Urothelium cell line (cell line): ENCODE results near the gene NMNAT2.
"Not testable (repeated sequence)": the region's sequence is repeated elsewhere in the genome, so short reads cannot be mapped to it uniquely, and the experiment has no call there.

ENCODE experiments used
- DNase-seq: peaks from one replicate; pipeline ENCODE4 v3.0.0; 2011; ENCODE audit warnings: low spot score, mixed read lengths
- FAIRE-seq: peaks from 2 replicates; lab custom pipeline; 2011; peaks lifted over from hg19 to GRCh38; lab: Jason Lieb, UNC

The NMNAT2 gene

GRCh38 chr1:183291216-183291762 lies 126.9 kb downstream of the NMNAT2 start:
- no peak for DNase-seq
- FAIRE-seq, result no peak

- DNase-seq, result no peak
- peak; percentile 56 for FAIRE-seq
Measured at GRCh38 chr1:183290628-183291027, 127.6 kb downstream of the NMNAT2 start.

- DNase-seq, result no peak
- FAIRE-seq, result no peak
Measured at GRCh38 chr1:183289051-183289496, 129.1 kb downstream of the NMNAT2 start.

GRCh38 chr1:183288583-183288982 lies 129.6 kb downstream of the NMNAT2 start:
- DNase-seq, result no peak
- no peak for FAIRE-seq

GRCh38 chr1:183287191-183287675 lies 130.9 kb downstream of the NMNAT2 start:
- DNase-seq, result no peak
- FAIRE-seq, result no peak

DNA sequence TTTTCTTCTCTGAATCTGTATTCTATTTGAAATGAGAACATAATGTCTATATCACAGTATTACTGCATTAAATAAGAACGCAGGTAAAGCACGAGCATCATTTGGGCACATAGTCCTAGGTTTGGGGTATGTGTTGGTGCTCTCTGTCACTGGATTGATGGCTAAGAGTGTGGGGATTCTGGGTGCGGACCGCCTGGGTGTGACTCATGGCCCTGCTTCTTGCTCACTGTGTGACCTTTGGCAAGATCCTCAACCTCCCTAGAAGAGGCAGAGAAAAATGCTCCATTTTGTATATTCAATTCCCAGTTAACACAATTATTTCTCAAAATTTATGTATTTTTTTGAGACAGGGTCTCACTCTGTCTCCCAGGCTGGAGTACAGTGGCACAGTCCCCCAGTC lies 132.4 kb downstream of the NMNAT2 start:
- DNase-seq, result no peak
- FAIRE-seq, result no peak

GRCh38 chr1:183285256-183285655 lies 132.9 kb downstream of the NMNAT2 start:
- DNase-seq (no peak), FAIRE-seq (no peak)

- no peak for FAIRE-seq
Measured at GRCh38 chr1:183284086-183284485, 134.1 kb downstream of the NMNAT2 start.

GRCh38 chr1:183283286-183283685 lies 134.9 kb downstream of the NMNAT2 start:
- no peak for FAIRE-seq
- no peak for DNase-seq

More at GRCh38 chr1:183284086-183284485, 134.1 kb downstream of the NMNAT2 start:
- DNase-seq, result no peak

DNA sequence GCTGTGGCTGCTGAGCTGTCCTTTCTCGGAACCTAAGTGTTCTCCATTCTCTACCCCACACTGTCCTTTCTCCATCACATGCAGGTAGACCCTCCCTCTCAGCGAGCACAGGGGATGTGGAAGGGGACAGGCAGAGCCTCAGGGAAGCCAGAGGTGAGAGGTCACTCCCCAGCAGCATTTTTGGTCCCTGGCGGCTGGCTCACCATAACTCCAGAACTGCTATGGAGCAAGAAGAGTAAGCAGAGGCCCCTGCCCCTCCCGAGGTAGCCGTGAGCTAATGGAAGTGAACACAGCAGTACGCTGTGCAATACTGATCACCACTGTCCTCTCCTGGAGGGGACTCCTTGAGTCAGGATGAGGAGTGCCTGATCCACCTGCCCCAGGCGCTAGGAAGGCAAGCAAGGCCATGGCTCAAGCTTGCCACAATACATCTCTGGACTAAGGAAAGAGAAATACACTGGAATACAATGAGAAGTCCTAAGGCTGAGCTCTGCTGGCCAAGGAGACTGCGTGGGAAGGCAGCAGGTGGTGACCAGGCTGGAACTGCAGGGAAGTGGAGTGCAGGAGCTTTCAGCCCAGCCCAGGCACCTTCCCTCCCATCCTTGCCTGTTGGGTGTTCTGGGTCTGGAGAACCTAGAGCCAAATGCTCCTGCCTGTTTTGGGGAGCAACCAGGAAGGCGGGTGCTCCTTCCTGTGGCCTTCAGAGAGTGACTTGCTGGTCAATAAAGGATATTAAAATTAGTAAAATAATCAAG lies 135.9 kb downstream of the NMNAT2 start:
- FAIRE-seq (no peak), DNase-seq (no peak)

- no peak for FAIRE-seq
- peak; percentile 82 for DNase-seq
Measured at GRCh38 chr1:183281553-183282091, 136.6 kb downstream of the NMNAT2 start.

GRCh38 chr1:183281039-183281438 lies 137.1 kb downstream of the NMNAT2 start:
- no peak for FAIRE-seq
- DNase-seq, result no peak

DNA sequence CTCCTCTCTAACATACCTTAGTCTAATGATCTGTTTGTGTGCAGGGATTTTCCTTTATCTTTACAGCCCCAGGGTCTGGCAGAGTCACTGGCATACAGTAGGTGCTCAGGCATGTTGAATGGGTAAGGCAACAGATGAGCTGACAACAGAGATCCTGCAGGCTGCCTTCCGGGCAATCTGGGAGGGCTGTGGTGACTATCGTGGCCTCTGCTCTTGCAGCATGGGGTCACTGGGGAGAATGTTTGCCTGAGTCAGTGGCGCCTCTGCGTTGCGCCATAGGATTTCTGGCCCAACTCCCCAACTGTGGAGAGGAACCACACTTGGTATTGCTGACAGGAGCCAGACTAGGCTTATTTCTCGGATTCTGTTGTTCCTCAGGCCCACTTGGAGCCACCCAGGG lies 138.3 kb downstream of the NMNAT2 start:
- FAIRE-seq (no peak), DNase-seq (no peak)

DNA sequence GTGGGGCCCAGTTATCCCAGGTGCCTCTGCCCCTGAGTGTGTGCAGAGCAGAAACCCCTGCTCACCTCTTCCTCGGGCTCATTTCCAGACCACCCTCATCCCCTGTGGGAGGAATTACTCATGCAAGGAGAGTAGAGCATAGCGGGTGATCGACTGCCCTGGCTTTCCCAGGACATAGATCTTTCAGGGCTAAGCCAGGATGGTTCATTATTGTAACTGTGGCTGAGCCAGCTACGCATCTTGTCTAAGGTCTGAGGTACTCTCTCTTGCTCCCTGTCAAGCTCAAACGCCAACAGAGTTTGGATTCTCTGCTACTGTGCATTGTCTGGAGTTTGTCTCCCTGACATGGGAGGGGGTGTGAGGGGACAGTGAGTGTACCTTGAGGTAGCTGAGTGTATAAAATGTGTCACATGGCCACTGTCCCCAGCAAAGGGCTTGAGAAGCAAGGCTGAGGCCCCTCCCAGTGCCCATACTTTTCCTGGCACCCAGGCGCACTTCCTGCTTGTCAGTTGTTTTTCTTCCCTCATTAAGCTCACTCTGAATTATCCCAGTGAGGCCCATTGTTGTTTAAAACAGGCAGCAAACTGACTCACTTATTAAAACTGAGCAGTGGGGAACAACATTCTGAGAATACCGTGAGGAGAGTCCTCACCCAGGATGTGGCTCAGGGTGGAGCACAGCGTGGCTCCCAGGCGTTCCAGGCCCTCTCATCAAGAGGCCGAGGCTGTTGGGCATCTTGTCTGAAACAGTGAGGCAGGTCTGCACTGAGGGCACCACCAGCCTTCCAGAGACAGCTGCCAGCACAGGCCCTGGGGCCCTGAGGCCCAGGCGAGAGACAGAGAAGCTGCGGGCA lies 139.2 kb downstream of the NMNAT2 start:
- DNase-seq (no peak), FAIRE-seq (peak; percentile 5)

DNA sequence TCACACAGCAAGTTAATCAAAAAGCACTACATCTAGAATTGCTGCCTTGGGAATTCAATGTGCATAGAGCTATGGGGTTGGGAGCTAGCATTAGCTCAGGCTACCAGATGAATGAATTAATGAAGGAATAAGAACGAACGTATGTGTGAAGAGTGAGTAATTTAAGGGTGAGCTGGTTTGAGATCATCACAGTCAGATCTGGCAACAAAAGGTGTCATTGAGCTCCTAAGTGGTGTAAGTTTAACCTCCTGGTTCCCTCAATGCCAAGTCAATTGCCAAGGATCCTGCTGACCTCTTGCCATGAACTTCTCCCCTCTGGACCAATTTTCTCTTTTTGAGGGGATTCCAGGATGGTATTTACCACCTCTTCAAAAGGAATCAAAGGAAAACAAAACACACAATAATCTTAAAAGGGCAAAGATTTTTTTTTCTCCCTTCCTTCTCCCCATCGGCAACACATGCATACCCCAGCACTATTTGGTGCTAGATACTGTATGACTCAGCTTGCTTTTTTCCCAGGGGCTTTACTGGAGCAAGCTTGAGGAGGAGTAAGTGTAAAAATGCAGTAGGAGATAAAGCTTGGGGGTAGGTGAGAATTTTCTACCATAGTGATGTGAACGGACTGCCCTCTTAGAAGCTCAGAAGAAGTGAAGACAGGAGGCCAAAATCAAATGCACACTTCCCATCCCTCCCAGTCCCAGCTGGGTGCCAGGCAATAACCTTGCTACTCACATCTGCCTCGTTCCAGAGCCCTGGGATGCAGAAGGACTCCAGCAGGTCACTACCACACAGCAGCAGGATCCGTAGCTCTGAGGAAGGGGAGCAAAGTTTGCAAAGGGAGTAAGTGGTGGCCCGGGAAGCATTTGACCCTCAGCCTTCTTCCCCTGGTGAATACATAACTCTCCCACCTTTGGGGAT lies 140.1 kb downstream of the NMNAT2 start:
- FAIRE-seq (no peak), DNase-seq (no peak)

DNA sequence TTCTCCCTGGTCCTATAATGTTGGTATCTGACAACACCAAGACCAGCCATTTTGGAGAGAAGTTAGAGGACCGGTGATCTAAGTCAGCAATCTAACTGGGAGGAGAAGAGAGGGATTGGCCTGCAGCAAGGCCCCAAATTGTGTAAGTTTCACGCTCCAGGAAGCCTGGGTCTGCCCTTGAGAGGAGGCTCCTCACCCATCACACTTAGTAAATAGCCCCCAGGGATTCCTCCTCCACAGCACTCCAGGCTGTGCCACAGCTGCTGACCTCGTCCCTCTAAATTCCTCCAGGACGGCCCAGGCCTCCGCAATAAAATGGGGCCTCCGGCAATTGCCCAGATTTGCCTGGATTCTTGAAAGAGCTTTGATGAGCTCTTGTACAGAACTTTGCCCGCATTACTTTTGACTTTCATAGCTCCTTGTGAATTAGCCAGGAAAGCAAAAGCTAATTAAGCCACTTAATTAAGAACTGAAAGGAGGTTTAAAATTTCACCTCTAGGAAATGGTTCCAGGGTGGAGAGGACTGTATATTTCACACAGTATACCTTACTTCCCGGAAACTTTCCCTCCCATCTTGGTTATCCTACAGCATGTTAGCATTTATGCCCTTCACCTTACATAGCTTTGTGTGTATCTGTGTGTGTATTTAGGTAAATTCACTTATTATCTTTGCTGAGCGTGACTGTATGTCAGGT lies 141.6 kb downstream of the NMNAT2 start:
- FAIRE-seq (no peak), DNase-seq (no peak)

DNA sequence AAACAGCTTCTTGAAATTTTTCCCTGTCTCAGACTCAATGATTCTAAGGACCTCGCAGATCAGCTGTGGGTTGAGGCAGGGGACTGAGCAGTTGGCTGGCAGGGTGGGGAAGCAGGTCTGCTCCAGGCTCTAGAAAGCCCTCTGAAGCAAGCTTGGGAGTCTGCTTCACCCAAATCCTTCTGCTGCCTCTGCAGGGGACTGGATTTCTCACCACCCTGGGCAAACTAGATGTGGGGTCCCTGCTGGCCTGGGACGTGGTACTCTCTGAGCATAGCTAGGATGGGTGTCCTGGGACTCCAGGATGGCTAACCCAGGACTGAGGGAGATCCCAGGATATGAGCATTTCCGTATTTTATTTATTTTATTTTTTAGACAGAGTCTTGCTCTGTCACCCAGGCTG lies 142.9 kb downstream of the NMNAT2 start:
- FAIRE-seq (no peak), DNase-seq (no peak)

- FAIRE-seq (no peak), DNase-seq (no peak)
Measured at GRCh38 chr1:183274836-183275235, 143.3 kb downstream of the NMNAT2 start.

GRCh38 chr1:183273984-183274383 lies 144.2 kb downstream of the NMNAT2 start:
- not testable (repeated sequence) for DNase-seq, FAIRE-seq

- DNase-seq, result no peak
- FAIRE-seq, result no peak
Measured at GRCh38 chr1:183273300-183273699, 144.9 kb downstream of the NMNAT2 start.
